ENCODE data around the gene CCDC13.

The CCDC13 gene

DNA sequence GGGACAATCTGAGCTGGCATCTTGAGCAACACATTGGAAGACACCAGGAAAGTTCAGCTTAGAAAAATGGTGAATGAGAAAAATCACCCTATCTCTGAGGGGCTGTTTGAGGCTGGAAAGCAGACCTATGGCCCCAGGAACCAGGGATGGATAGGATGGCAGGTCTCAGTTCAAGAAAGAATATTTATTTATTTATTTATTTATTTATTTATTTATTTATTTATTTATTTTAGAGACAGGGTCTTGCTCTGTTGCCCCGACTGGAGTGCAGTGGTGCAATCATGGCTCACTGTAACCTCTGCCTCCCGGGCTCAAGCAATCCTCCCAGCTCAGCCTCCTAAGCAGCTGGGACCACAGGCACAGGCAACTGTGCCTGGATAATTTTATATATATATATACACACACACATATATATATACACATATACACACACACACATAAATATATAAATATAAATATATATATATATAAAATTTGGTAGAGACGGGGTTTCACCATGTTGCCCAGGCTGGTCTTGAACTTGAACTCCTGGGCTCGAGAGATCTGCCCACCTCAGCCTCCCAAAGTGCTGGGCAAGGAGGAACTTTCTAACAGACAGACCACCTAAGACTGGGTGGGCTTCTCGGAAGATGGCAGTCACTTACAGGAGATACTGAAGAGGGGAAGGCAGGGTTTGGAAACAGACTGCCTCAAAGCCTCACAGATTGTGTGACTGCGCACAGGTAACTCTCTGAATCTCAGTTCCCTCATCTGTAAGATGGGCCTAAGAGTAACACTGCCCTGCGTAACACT, 29.7 kb downstream of the CCDC13 start:
- no peak for DNase-seq (ENCODE audit: low spot score in 2 of 2)
- Histone ChIP-seq H3K36me3 (replicated peaks) (no peaks in the 10 kb centered on the region), H3K27me3 (ENCODE audit: low read depth) (no peaks in the 10 kb centered on the region), H3K4me3 (no peak overlapping the region), H3K4me1 (peaks cover 15% of the 10 kb centered on the region), H3K9me3 (no peaks in the 10 kb centered on the region)
- in situ Hi-C loops (cut with MboI; ENCODE audit: low sequenced_read_pairs): no loop called here

DNA sequence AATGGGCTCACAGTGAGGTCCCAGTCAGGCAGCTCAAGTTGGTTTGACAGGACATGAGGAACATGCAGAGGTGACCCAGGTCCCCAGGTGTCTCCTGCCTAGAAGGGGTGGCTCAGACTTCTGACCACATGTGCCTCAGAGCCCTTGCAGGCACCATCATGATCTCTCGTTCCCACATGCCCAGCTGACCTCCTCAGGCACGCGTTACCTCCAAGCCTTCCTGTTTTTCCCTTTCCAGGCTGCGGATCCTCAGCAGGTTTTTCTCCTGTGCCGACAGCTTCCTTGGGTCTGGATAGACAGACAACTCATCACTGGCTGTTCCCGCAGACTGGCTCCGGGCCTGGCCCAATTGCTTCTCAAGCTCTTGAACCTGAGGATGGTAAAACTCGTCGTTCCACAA, 30.4 kb downstream of the CCDC13 start:
- Histone ChIP-seq H3K9me3 (no peaks in the 10 kb centered on the region; the same call in 1 of the 2 replicates), H3K4me3 (no peak overlapping the region), H3K4me1 (peaks cover 15% of the 10 kb centered on the region), H3K27me3 (ENCODE audit: low read depth) (no peaks in the 10 kb centered on the region), H3K36me3 (replicated peaks) (no peaks in the 10 kb centered on the region)
- in situ Hi-C loops (cut with MboI; ENCODE audit: low sequenced_read_pairs): no loop called here
- DNase-seq (ENCODE audit: low spot score in 2 of 2): no peak

DNA sequence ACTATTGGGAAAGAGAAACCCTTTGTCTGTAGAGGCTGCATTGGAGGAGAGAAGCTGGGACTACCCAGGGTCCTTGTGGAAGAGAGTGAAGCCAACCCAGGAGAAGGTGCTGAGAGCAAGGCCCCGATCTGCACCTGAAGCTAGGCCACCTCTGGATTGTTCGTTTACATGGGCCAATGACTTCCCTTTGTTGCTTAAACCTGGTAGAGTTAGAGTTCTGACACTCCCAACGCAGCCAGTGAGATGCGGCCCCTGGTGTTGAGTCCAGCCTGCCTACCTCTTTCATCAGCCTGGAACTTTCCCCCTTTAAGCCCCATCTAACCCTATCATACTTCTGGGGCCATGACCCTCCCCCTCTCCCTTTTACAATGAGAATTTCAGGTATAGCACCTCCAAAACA, 30.8 kb downstream of the CCDC13 start:
- H3K36me3 ChIP-seq (replicated peaks): no peaks in the 10 kb centered on the region
- in situ Hi-C loops (cut with MboI; ENCODE audit: low sequenced_read_pairs): no loop called here
- peaks cover 15% of the 10 kb centered on the region for H3K4me1 ChIP-seq
- no peak for DNase-seq (ENCODE audit: low spot score in 2 of 2)
- H3K4me3 ChIP-seq: no peak overlapping the region
- H3K27me3 ChIP-seq (ENCODE audit: low read depth): no peaks in the 10 kb centered on the region
- no peaks in the 10 kb centered on the region; the same call in 1 of the 2 replicates for H3K9me3 ChIP-seq

DNA sequence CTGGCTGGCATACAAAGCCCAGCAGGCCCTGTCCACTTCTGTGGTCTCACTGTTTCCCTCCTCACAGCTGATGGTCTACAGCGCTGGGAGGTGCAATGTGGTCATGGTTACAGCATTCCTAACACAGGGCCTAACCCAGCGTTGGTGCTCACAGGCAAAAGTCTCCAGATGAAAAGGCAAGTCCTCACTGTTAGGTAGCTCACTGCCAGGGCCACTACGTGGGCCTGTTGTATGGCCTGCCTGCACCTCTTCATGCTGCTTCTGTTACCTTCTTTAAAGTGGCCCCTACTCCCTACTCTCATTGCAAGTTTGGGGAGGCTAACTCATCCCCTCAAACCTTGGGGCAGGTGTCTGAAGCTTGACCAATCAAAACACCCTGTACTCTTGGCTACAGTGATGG, 31.3 kb downstream of the CCDC13 start:
- Histone ChIP-seq H3K4me1 (peaks cover 15% of the 10 kb centered on the region), H3K36me3 (replicated peaks) (no peaks in the 10 kb centered on the region), H3K9me3 (no peaks in the 10 kb centered on the region; the same call in 1 of the 2 replicates), H3K27me3 (ENCODE audit: low read depth) (no peaks in the 10 kb centered on the region), H3K4me3 (no peak overlapping the region)
- in situ Hi-C loops (cut with MboI; ENCODE audit: low sequenced_read_pairs): no loop called here
- DNase-seq (ENCODE audit: low spot score in 2 of 2): no peak

DNA sequence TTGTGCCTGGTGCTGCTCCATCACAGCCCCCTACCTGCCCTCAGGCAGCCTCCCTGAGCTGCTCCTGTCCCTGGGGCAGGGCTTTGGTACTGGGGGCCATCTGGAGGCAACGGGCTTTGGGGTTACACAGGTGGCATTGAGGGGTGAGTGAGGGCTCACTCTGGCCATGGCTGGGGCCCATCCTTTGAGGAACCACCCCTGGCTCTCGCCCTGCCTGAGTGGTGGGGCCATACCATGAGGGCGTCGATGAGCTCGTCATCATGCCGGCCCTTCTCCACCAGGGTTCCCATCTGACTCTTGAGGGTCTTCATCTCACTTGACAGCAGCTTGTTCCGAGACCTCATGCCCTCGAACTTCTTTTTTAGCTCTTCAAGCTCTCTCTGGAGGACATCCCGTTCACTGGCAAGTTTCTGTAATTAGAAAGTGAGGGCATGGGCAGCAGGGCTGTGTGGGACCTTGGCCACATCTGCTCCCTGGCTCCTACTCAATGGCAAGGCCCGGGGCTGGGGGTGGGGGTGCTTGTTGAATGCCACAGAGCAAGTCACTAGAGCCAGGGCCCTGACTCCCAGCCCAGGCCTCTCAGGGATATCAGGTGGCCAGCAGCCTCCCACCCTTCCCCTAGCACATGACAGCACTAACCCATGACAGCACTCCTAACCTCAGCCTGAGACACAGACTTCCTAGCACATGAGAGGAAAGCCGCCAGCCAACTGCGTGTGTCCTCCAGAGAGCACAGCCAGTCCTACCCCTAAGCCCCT, 33.5 kb downstream of the CCDC13 start:
- Histone ChIP-seq H3K4me3 (no peak overlapping the region), H3K4me1 (no peaks in the 10 kb centered on the region), H3K36me3 (replicated peaks) (no peaks in the 10 kb centered on the region), H3K27me3 (ENCODE audit: low read depth) (no peaks in the 10 kb centered on the region), H3K9me3 (no peaks in the 10 kb centered on the region; the same call in 1 of the 2 replicates)
- DNase-seq (ENCODE audit: low spot score in 2 of 2): no peak
- in situ Hi-C loops (cut with MboI; ENCODE audit: low sequenced_read_pairs): no loop called here

DNA sequence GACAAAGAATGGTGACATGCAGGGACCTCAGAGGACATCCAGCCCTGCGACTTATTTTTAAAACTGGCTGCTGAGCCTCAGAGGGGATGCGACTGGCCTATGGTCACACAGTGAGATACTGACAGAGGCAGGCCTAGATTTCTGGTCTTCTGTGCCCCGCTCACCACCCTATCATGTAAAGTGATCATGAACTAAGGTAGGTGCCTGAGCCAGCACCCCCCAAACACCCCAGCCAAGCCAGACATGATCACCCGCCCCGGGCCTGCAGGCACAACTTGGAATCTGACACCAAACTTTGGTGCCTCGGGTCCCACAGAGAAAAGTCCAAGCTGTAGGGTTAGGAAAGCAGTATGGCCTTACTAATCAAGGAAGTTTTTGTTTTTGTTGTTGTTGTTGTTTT, 36.5 kb downstream of the CCDC13 start:
- Histone ChIP-seq H3K4me3 (no peak overlapping the region), H3K27me3 (ENCODE audit: low read depth) (no peaks in the 10 kb centered on the region), H3K9me3 (no peaks in the 10 kb centered on the region; the same call in 1 of the 2 replicates), H3K36me3 (replicated peaks) (no peaks in the 10 kb centered on the region), H3K4me1 (no peaks in the 10 kb centered on the region)
- no peak for DNase-seq (ENCODE audit: low spot score in 2 of 2)
- in situ Hi-C loops (cut with MboI; ENCODE audit: low sequenced_read_pairs): no loop called here

DNA sequence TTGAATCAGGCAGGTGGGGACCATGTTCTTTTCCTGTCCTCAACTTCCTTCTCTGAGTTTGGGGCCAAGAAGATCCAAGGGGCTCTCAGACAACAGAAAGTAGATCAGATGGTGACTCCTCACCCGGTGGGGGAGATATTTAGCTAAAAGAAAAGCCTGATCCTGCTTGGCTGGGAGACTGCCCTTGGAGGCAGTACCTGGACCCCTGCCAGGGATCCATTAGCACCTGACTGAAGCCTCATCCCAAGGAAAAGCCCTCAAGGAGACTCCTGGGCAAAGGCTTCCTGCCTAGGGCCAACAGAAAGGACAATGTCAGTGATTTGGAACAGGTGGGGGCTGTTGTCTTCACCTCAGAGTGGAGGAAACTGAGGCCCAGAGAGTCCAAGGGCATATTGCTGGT, 37.0 kb downstream of the CCDC13 start:
- no peaks in the 10 kb centered on the region for H3K36me3 ChIP-seq (replicated peaks)
- H3K27me3 ChIP-seq (ENCODE audit: low read depth): no peaks in the 10 kb centered on the region
- in situ Hi-C loops (cut with MboI; ENCODE audit: low sequenced_read_pairs): no loop called here
- H3K4me1 ChIP-seq: no peaks in the 10 kb centered on the region
- H3K4me3 ChIP-seq: no peak overlapping the region
- no peak for DNase-seq (ENCODE audit: low spot score in 2 of 2)
- H3K9me3 ChIP-seq: no peaks in the 10 kb centered on the region; the same call in 1 of the 2 replicates

DNA sequence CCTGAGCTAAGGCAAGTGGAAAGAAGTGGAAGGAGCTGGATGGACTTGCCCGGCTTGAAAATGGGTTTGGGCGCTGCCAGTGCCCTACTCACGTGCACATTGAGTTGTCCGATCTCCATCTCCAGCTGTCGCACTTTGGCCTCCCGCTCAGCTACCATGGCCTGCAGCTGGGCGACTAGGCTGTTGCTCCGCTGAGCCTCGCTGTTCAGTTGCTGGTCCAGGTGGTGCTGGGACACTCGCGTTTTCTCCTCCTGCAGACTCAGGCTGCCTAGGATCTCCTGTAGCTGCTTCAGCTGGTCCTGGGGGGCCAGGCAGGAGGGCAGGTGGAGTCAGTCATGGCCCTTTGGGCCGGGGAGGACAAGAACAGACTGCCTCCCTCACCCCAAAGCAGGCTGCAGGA, 37.4 kb downstream of the CCDC13 start:
- Histone ChIP-seq H3K36me3 (replicated peaks) (no peaks in the 10 kb centered on the region), H3K9me3 (no peaks in the 10 kb centered on the region; the same call in 1 of the 2 replicates), H3K4me1 (no peaks in the 10 kb centered on the region), H3K4me3 (no peak overlapping the region), H3K27me3 (ENCODE audit: low read depth) (no peaks in the 10 kb centered on the region)
- DNase-seq (ENCODE audit: low spot score in 2 of 2): no peak
- in situ Hi-C loops (cut with MboI; ENCODE audit: low sequenced_read_pairs): no loop called here

DNA sequence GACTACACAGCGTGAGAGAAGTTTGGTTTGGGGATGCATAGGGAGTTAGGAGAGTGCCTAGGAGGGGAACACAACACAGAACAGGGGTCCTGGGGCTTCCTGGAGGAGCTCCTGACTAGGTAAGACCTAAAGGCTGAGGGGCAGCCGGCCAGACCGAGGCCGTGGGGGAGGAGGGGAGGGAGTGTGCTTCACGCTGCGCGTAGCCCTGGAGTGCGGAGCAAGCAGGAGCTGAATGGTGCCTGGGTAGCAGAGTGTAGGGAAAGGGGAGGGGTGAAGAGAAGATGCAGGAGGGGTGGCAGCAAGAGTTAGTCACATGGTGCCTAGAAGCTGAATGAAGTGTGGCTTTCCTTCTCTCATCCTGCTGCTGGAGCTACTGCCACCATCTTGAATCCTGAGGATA, 38.0 kb downstream of the CCDC13 start:
- Histone ChIP-seq H3K27me3 (ENCODE audit: low read depth) (no peaks in the 10 kb centered on the region), H3K4me1 (no peaks in the 10 kb centered on the region), H3K9me3 (no peaks in the 10 kb centered on the region; the same call in 1 of the 2 replicates), H3K36me3 (replicated peaks) (no peaks in the 10 kb centered on the region), H3K4me3 (no peak overlapping the region)
- in situ Hi-C loops (cut with MboI; ENCODE audit: low sequenced_read_pairs): no loop called here
- DNase-seq (ENCODE audit: low spot score in 2 of 2): no peak

DNA sequence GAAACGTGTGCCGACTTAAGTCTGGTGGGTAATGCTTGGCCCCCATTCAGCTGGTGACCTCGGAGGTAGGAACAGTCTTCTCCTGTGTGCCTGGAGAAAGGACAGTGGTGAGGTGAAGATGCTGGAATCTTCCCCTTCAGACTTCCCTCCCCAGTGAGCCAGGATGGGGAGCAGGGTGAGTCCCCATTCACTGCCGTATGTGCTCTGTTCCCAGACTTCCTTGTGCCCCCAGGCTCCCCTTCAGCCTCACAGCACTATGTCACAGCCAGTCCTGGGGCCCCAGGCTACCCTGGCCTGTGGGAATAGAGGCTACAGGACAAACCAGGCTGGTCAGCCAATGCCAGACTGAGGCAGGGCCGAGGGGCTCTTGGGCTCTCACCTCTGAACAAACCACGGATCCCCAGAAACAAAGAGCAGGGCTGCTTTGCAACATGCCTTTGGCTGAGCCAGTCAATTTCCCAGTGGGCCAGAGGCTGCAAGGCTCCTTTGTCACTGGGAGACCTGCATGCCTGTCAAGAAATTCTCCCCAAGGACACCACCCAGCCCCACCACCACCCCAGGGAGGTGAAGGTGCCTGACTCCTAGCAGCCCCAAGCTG, 38.7 kb downstream of the CCDC13 start:
- no peaks in the 10 kb centered on the region for H3K27me3 ChIP-seq (ENCODE audit: low read depth)
- in situ Hi-C loops (cut with MboI; ENCODE audit: low sequenced_read_pairs): no loop called here

DNA sequence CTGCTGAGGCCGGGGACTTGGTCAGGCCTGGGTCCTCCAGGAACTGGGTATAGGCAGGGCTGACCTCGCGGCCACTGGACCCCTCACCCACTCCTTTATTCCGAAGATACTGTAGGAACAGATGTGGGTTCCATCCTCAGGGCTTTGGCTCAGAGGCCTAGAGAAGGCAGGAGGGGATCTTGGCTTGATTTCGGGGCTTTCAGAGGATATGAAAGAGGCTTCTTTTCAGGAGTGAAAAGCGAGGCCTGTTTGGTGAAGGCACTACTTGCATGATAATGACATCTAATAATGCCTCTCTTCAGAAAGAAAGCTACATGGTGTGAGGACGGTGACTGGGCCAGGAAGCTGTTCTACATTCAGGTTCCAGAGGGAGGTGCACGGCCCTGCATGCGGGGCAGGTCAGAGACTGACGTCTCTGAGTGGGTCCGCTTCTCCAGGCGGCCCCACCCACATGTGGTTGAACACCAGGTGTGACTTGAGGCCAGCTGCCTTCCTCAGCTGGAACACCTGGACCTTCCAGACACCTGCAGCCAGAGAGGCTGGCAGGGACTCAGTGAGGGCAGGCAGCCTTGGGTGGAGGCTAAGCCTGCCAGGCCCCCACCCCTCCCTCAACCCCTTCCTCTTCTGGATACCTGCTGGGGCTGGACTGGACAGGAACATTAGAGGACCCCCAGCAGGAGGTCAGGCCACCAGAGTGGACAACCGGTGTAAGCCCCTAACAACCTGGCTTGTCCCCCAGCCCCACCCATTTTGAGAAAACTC, 39.4 kb downstream of the CCDC13 start:
- in situ Hi-C loops (cut with MboI; ENCODE audit: low sequenced_read_pairs): no loop called here
- H3K36me3 ChIP-seq (replicated peaks): no peaks in the 10 kb centered on the region
- H3K9me3 ChIP-seq: no peaks in the 10 kb centered on the region; the same call in 1 of the 2 replicates
- no peaks in the 10 kb centered on the region for H3K27me3 ChIP-seq (ENCODE audit: low read depth)
- H3K4me1 ChIP-seq: no peaks in the 10 kb centered on the region
- H3K4me3 ChIP-seq: no peak overlapping the region
- no peak for DNase-seq (ENCODE audit: low spot score in 2 of 2)

More for the DNA sequence above, 38.7 kb downstream of the CCDC13 start:
- no peaks in the 10 kb centered on the region for H3K36me3 ChIP-seq (replicated peaks)
- no peaks in the 10 kb centered on the region; the same call in 1 of the 2 replicates for H3K9me3 ChIP-seq
- no peaks in the 10 kb centered on the region for H3K4me1 ChIP-seq
- no peak for DNase-seq (ENCODE audit: low spot score in 2 of 2)
- no peak overlapping the region for H3K4me3 ChIP-seq

DNA sequence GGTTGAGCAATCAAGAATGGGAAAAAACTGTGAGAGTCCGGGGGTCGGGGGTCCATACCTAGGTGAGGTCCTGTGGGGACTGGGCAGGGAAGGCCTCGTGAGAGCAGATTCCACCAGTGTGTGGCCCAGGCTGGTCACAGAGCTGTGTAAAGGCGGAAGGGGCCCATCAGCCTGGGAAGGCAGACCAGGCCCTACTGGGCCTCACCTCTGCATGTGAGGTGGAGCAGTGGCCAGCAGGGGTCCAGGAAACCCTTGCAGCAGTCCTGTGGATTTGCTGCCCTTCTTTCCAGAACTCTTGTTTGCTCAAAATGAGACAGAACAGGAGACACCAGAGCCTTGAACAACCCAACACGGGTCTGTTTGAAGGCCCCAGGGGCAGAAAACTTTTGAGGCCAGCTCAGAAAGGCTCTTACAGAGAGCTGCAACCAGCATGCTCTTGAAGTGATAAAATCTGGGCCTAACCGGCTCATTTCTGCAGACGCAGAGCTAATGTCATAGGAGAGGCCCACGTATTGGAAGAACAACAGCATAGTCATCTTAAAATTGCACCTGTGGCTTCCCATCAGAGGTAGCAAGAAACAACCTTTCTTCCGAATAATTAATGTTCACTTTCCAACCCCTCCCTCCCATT, 40.1 kb downstream of the CCDC13 start:
- in situ Hi-C loops (cut with MboI; ENCODE audit: low sequenced_read_pairs): no loop called here
- H3K27me3 ChIP-seq (ENCODE audit: low read depth): no peaks in the 10 kb centered on the region
- no peaks in the 10 kb centered on the region; the same call in 1 of the 2 replicates for H3K9me3 ChIP-seq
- H3K36me3 ChIP-seq (replicated peaks): no peaks in the 10 kb centered on the region
- DNase-seq (ENCODE audit: low spot score in 2 of 2): no peak
- H3K4me1 ChIP-seq: no peaks in the 10 kb centered on the region; the same call in none of the 2 replicates
- no peak overlapping the region for H3K4me3 ChIP-seq
